ENCODE results near the gene PC.

GRCh38 chr11:66874232-66874631, 84.0 kb downstream of the PC start:
- TF ChIP-seq CTCF (IDR thresholded peaks at IDR 0.05) (no peak), POLR2A (IDR thresholded peaks at IDR 0.05) (no peak)

Measured in lower leg skin (tissue), 3 donors.